NCI-H226 (cell line): ENCODE measurements around the gene LTBP4.
"Not testable (repeated sequence)": the region's sequence is repeated elsewhere in the genome, so short reads cannot be mapped to it uniquely, and the experiment has no call there.

ENCODE experiments used
- DNase-seq: peaks from one replicate; pipeline ENCODE4 v3.0.0-alpha.2; 2015

Gene LTBP4

GRCh38 chr19:40601134-40601974 is at the start of gene LTBP4:
Gene LTBP4, plus strand, starts transcription at chr19:40601369. Its CDS starts 19 bp downstream, at chr19:40601388.
- no peak for DNase-seq

GRCh38 chr19:40552848-40553247 is 48.3 kb upstream of the LTBP4 start:
- DNase-seq: no peak

- no peak for DNase-seq
Observed at GRCh38 chr19:40553885-40554857, 47.0 kb upstream of the LTBP4 start.

GRCh38 chr19:40555978-40556689 is 45.0 kb upstream of the LTBP4 start:
- DNase-seq: no peak

- DNase-seq: no peak
Observed at GRCh38 chr19:40556953-40557530, 44.1 kb upstream of the LTBP4 start.

- DNase-seq: no peak
Observed at GRCh38 chr19:40559394-40559793, 41.8 kb upstream of the LTBP4 start.

- no peak for DNase-seq
Observed at GRCh38 chr19:40560092-40560507, 41.1 kb upstream of the LTBP4 start.

GRCh38 chr19:40561947-40562346 is 39.2 kb upstream of the LTBP4 start:
- no peak for DNase-seq

- DNase-seq: not testable (repeated sequence)
Observed at GRCh38 chr19:40564535-40564934, 36.6 kb upstream of the LTBP4 start.

GRCh38 chr19:40565355-40565754 is 35.8 kb upstream of the LTBP4 start:
- DNase-seq: no peak

- no peak for DNase-seq
Observed at GRCh38 chr19:40565910-40566495, 35.2 kb upstream of the LTBP4 start.

GRCh38 chr19:40567040-40567749 is 34.0 kb upstream of the LTBP4 start:
- DNase-seq: no peak

- no peak for DNase-seq
Observed at GRCh38 chr19:40567750-40568494, 33.2 kb upstream of the LTBP4 start.

- DNase-seq: peak; percentile 97
Observed at GRCh38 chr19:40570313-40571004, 30.7 kb upstream of the LTBP4 start.

- DNase-seq: no peak
Observed at GRCh38 chr19:40571005-40571318, 30.2 kb upstream of the LTBP4 start.

- DNase-seq: no peak
Observed at GRCh38 chr19:40571831-40572495, 29.2 kb upstream of the LTBP4 start.

GRCh38 chr19:40575326-40575725 is 25.8 kb upstream of the LTBP4 start:
- DNase-seq: no peak

GRCh38 chr19:40576151-40576584 is 25.0 kb upstream of the LTBP4 start:
- no peak for DNase-seq

- DNase-seq: peak; percentile 90
Observed at GRCh38 chr19:40576585-40577451, 24.4 kb upstream of the LTBP4 start, which contains the start of gene SHKBP1. Gene SHKBP1, plus strand, starts transcription at chr19:40576873. Its CDS starts 27 bp downstream, at chr19:40576900.
